Endothelial cell of umbilical vein (primary cell): Measurements from ENCODE around the gene MGLL. TPM values are rescaled to one million over a fixed set of nuclear protein-coding genes. Genes with fewer than 3 reads are reported as not detected.

Experiments
- BruUV-seq: library from RNA; stranded (reverse); fragments of 400-500 nt; replicated peaks from 2 replicates; lab custom pipeline; 2021; lab: Mats Ljungman, UMichigan
- CTCF ChIA-PET: fragments of 300-600, 350-600 bp; sonication (Branson Sonifier 250); formaldehyde crosslinking; loops from one replicate; lab custom pipeline; 2021; ENCODE audit warnings: antibody characterized with exemption, inconsistent platforms; lab: Charles Lee
- POLR2A ChIA-PET: fragments of 300-600, 350-600 bp; sonication (Branson Sonifier 250); formaldehyde crosslinking; loops from one replicate; lab custom pipeline; 2021; ENCODE audit warnings: antibody characterized with exemption, inconsistent platforms; lab: Charles Lee
- DNase-seq: peaks from one replicate; pipeline ENCODE4 v3.0.0-alpha.2; 2011; ENCODE audit warnings: low read depth, low spot score
- FAIRE-seq: peaks from 2 replicates; lab custom pipeline; 2011; peaks lifted over from hg19 to GRCh38; lab: Jason Lieb, UNC
- H2AFZ ChIP-seq: 2 replicates; pipeline ENCODE4 v1.6.0; 2012; ENCODE audit warnings: low read depth, low read length, control low read depth, inconsistent platforms
- H3K27ac ChIP-seq: 2 replicates; pipeline ENCODE4 v1.5.1; 2011; ENCODE audit warnings: low read depth, mild to moderate bottlenecking, control low read depth, low read length, moderate library complexity; ENCODE audit not compliant: insufficient read depth
- H3K27me3 ChIP-seq, 2 experiments: 2 replicates each; pipeline versions ENCODE4 v1.6.0 to v1.6.1; 2011; ENCODE audit warnings: low read length in 2 of 2, mixed read lengths in 1 of 2; ENCODE audit not compliant: control insufficient read depth in 2 of 2, insufficient read depth in 2 of 2
- H3K36me3 ChIP-seq, 2 experiments: 2 replicates in 1 of 2; 3 replicates in 1 of 2; pipeline ENCODE4 v1.5.1; 2011; ENCODE audit warnings: low read length in 2 of 2, mild to moderate bottlenecking in 1 of 2, moderate library complexity in 1 of 2; ENCODE audit not compliant: control insufficient read depth in 2 of 2, insufficient read depth in 2 of 2; ENCODE audit errors: extremely low read depth in 1 of 2
- H3K4me1 ChIP-seq: 3 replicates; pipeline ENCODE4 v1.5.1; 2011; ENCODE audit warnings: mild to moderate bottlenecking, low read length; ENCODE audit not compliant: control insufficient read depth, insufficient read depth; ENCODE audit errors: extremely low read depth
- H3K4me2 ChIP-seq: 2 replicates; pipeline ENCODE4 v1.6.1; 2011; ENCODE audit warnings: low read length, control low read depth, mixed read lengths; ENCODE audit not compliant: insufficient read depth
- H3K4me3 ChIP-seq, 3 experiments: fragments of 200-600 bp in 1 of 3; sonication (generic), shearing (Covaris generic) in 1 of 3; replicated peaks in 1 of 3; 2 replicates each; pipeline ENCODE4 v1.5.1; 2011 to 2016; ENCODE audit warnings: control low read depth in 3 of 3, low read length in 3 of 3, mild to moderate bottlenecking in 2 of 3, inconsistent platforms in 1 of 3, low read depth in 1 of 3, moderate library complexity in 1 of 3; ENCODE audit not compliant: insufficient read depth in 1 of 3
- H3K79me2 ChIP-seq: 2 replicates; pipeline ENCODE4 v1.6.0; 2012; ENCODE audit warnings: low read length, inconsistent platforms; ENCODE audit not compliant: control insufficient read depth, insufficient read depth
- H3K9ac ChIP-seq: replicated peaks from 2 replicates; pipeline ENCODE3; 2011; ENCODE audit warnings: low read length, control low read depth; ENCODE audit not compliant: insufficient read depth; ENCODE audit errors: extremely low read depth
- H3K9me1 ChIP-seq: replicated peaks from 3 replicates; pipeline ENCODE4 v1.6.0; 2011; ENCODE audit warnings: mild to moderate bottlenecking, low read length; ENCODE audit not compliant: control insufficient read depth, insufficient read depth; ENCODE audit errors: extremely low read depth
- H3K9me3 ChIP-seq: replicated peaks from 2 replicates; pipeline ENCODE4 v1.5.1; 2012; ENCODE audit warnings: low read length, inconsistent platforms; ENCODE audit not compliant: control insufficient read depth, insufficient read depth
- H4K20me1 ChIP-seq: replicated peaks from 2 replicates; pipeline ENCODE3; 2011; ENCODE audit warnings: mild to moderate bottlenecking, low read length; ENCODE audit not compliant: control insufficient read depth, insufficient read depth; ENCODE audit errors: extremely low read depth
- CTCF ChIP-seq, 2 donors: IDR thresholded peaks; 1 replicate in 1 of 2; 2 replicates in 1 of 2; pipeline ENCODE4 v1.5.1; 2011; ENCODE audit warnings: low read length in 2 of 2, mild to moderate bottlenecking in 2 of 2, moderate library complexity in 2 of 2, control low read depth in 1 of 2, inconsistent platforms in 1 of 2, low read depth in 1 of 2; ENCODE audit not compliant: insufficient read depth in 1 of 2; ENCODE audit errors: extremely low read depth in 1 of 2
- EZH2 ChIP-seq: IDR thresholded peaks from 2 replicates; pipeline ENCODE4 v1.6.1; 2012; ENCODE audit warnings: borderline replicate concordance, low read depth, mild to moderate bottlenecking, moderate library complexity, low read length, inconsistent platforms; ENCODE audit not compliant: severe bottlenecking
- FOS ChIP-seq: IDR thresholded peaks from 2 replicates; pipeline ENCODE4 v1.6.1; 2011; ENCODE audit warnings: mild to moderate bottlenecking, low read length, moderate library complexity, borderline replicate concordance; ENCODE audit not compliant: insufficient read depth
- GATA2 ChIP-seq: IDR thresholded peaks from 2 replicates; pipeline ENCODE4 v1.7.0; 2011; ENCODE audit warnings: low read depth, mild to moderate bottlenecking, moderate library complexity, mixed read lengths, low read length; ENCODE audit not compliant: insufficient read length, insufficient read depth
- JUN ChIP-seq: IDR thresholded peaks from 2 replicates; pipeline ENCODE4 v1.6.1; 2011; ENCODE audit warnings: borderline replicate concordance, low read depth; ENCODE audit not compliant: insufficient read length, insufficient read depth
- MYC ChIP-seq: IDR thresholded peaks from one replicate; pipeline ENCODE4 v1.6.1; 2011; ENCODE audit warnings: mild to moderate bottlenecking, low read depth, low read length
- POLR2A ChIP-seq: IDR thresholded peaks from 2 replicates; pipeline ENCODE4 v1.6.1; 2012; ENCODE audit warnings: low read depth, mild to moderate bottlenecking, control low read depth, low read length
- POLR2AphosphoS5 ChIP-seq: IDR thresholded peaks from 2 replicates; pipeline ENCODE4 v1.6.1; 2012; ENCODE audit warnings: low read depth, mild to moderate bottlenecking, control low read depth, low read length, moderate library complexity; ENCODE audit not compliant: insufficient read depth
- dilution Hi-C: fragments of 300-500 bp; cut with MboI; formaldehyde crosslinking; loops from one replicate; pipeline ENCODE4 v1.15.0; 2019; ENCODE audit warnings: low sequenced_read_pairs; ENCODE audit not compliant: extremely low pct_ligation_motif_present
- intact Hi-C: fragments of 100-400 bp; cut with micrococcal nuclease; formaldehyde crosslinking; loops from one replicate; pipeline ENCODE4 v1.10.0; 2022
- polyA plus RNA-seq, 4 experiments: library from polyadenylated mRNA; depleted of rRNA in 3 of 4; stranded (reverse) in 3 of 4; unstranded in 1 of 4; fragments of >200 nt; gene quantifications; 2 replicates each; pipeline versions ENCODE4 v1.2.1 to v1.2.3, GENCODE V29; 2011 to 2012; ENCODE audit warnings: missing spikeins in 1 of 4
- total RNA-seq: library from RNA; stranded (reverse); gene quantifications from 2 replicates; pipeline ENCODE4 v1.2.3, GENCODE V29; 2021
- TF ChIP-seq, protein P1 (sequence below): IDR thresholded peaks from 2 replicates; pipeline ENCODE4 v1.6.1; 2011; ENCODE audit not compliant: insufficient read depth, insufficient read length

MGLL gene
- total and polyA plus RNA-seq, 2 donors (not counting 3 experiments of a cell fraction or from before 2014, with no cell fraction given), result 30.7 to 60.2 TPM

GRCh38 chr3:127847236-127847720 is 25.0 kb upstream of the MGLL start:
- ChIA-PET POLR2A (no interaction called here), CTCF (interaction anchor here (0.6 to 1.6 kb wide), 3 partner anchors 22 to 156 kb away, joined by 3 read pairs; no protein-coding TSS in a partner anchor)
- FAIRE-seq (no peak), DNase-seq (no peak)
- dilution Hi-C loops, result no loop called here
- Histone ChIP-seq H3K79me2 (no peaks in the 10 kb centered on the region), H3K9ac (no peak overlapping the region), H2AFZ (no peak overlapping the region), H3K27ac (no peak overlapping the region), H3K4me1 (no peaks in the 10 kb centered on the region), H3K27me3 (peaks cover under 1 to 17% of the 10 kb centered on the region in 2 experiments), H3K9me1 (no peaks in the 10 kb centered on the region), H3K36me3 (no peaks in the 10 kb centered on the region), H3K4me2 (no peak overlapping the region), H4K20me1 (no peaks in the 10 kb centered on the region), H3K9me3 (no peaks in the 10 kb centered on the region), H3K4me3 (no peak overlapping the region)
- no TSS peak for BruUV-seq
- intact Hi-C loops, result no loop called here
- TF ChIP-seq EZH2 (no peak), MYC (no peak), FOS (no peak), CTCF (IDR thresholded peaks at IDR 0.05; ENCODE audit: extremely low read depth in 1 of 2, insufficient read depth in 1 of 2, low read depth in 1 of 2, low read length in 2 of 2) (no peak), JUN (no peak), POLR2AphosphoS5 (no peak), GATA2 (no peak), POLR2A (no peak)
- TF ChIP-seq, protein P1, sequence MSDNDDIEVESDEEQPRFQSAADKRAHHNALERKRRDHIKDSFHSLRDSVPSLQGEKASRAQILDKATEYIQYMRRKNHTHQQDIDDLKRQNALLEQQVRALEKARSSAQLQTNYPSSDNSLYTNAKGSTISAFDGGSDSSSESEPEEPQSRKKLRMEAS, result no peak
